ENCODE measurements around the gene TBC1D17. TPM values are rescaled to one million over a fixed set of nuclear protein-coding genes. Genes with fewer than 3 reads are reported as not detected.

The TBC1D17 gene
- total RNA-seq, 2 donors from 2014 or later, result 27.9 to 31.7 TPM

- DNase-seq (ENCODE audit: low spot score) (no peak), ATAC-seq (ENCODE audit: insufficient number of reproducible peaks, low FRiP score, low read depth) (no peak)
- H3K36me3 ChIP-seq, result peaks cover 54% of the 10 kb centered on the region
- H3K27ac ChIP-seq, result no peak overlapping the region
- H3K27me3 ChIP-seq (replicated peaks; ENCODE audit: insufficient read depth), result no peaks in the 10 kb centered on the region
- no peak overlapping the region for H3K4me3 ChIP-seq
- no peaks in the 10 kb centered on the region for H3K4me1 ChIP-seq (ENCODE audit: control insufficient read depth in 1 of 2, low read depth in 2 of 2)
- TF ChIP-seq CTCF (IDR thresholded peaks at IDR 0.05), result no peak
- no peaks in the 10 kb centered on the region for H3K9me3 ChIP-seq
Measured at GRCh38 chr19:49837425-49837824, 40.1 kb upstream of the TBC1D17 start.

GRCh38 chr19:49838885-49839588 lies 38.5 kb upstream of the TBC1D17 start:
- no peaks in the 10 kb centered on the region for H3K27me3 ChIP-seq (replicated peaks; ENCODE audit: insufficient read depth)
- H3K27ac ChIP-seq, result no peak overlapping the region
- no peak for ATAC-seq (ENCODE audit: insufficient number of reproducible peaks, low FRiP score, low read depth)
- no peaks in the 10 kb centered on the region for H3K9me3 ChIP-seq
- no peak for DNase-seq (ENCODE audit: low spot score)
- no peak overlapping the region for H3K4me3 ChIP-seq
- no peak for TF ChIP-seq CTCF (IDR thresholded peaks at IDR 0.05)
- H3K4me1 ChIP-seq (ENCODE audit: control insufficient read depth in 1 of 2, low read depth in 2 of 2), result no peaks in the 10 kb centered on the region
- peaks cover 41% of the 10 kb centered on the region for H3K36me3 ChIP-seq

- DNase-seq (ENCODE audit: low spot score), result no peak
- Histone ChIP-seq H3K27ac (no peak overlapping the region), H3K9me3 (no peaks in the 10 kb centered on the region), H3K4me1 (ENCODE audit: control insufficient read depth in 1 of 2, low read depth in 2 of 2) (no peaks in the 10 kb centered on the region), H3K36me3 (peaks cover 34% of the 10 kb centered on the region), H3K27me3 (replicated peaks; ENCODE audit: insufficient read depth) (no peaks in the 10 kb centered on the region), H3K4me3 (no peak overlapping the region)
- no peak for ATAC-seq (ENCODE audit: insufficient number of reproducible peaks, low FRiP score, low read depth)
- TF ChIP-seq CTCF (IDR thresholded peaks at IDR 0.05), result no peak
Measured at GRCh38 chr19:49839713-49840112, 37.8 kb upstream of the TBC1D17 start.

- no peaks in the 10 kb centered on the region for H3K27me3 ChIP-seq (replicated peaks; ENCODE audit: insufficient read depth)
- H3K4me1 ChIP-seq (ENCODE audit: control insufficient read depth in 1 of 2, low read depth in 2 of 2), result no peaks in the 10 kb centered on the region
- no peaks in the 10 kb centered on the region for H3K9me3 ChIP-seq
- H3K4me3 ChIP-seq, result no peak overlapping the region
- ATAC-seq (ENCODE audit: insufficient number of reproducible peaks, low FRiP score, low read depth) (no peak), DNase-seq (ENCODE audit: low spot score) (no peak)
- TF ChIP-seq CTCF (IDR thresholded peaks at IDR 0.05), result no peak
- peaks cover 28% of the 10 kb centered on the region for H3K36me3 ChIP-seq
- H3K27ac ChIP-seq, result no peak overlapping the region
Measured at GRCh38 chr19:49840321-49840720, 37.2 kb upstream of the TBC1D17 start.

- DNase-seq (ENCODE audit: low spot score) (no peak), ATAC-seq (ENCODE audit: insufficient number of reproducible peaks, low FRiP score, low read depth) (no peak)
- Histone ChIP-seq H3K27ac (no peak overlapping the region), H3K9me3 (no peaks in the 10 kb centered on the region), H3K27me3 (replicated peaks; ENCODE audit: insufficient read depth) (no peaks in the 10 kb centered on the region), H3K4me3 (no peak overlapping the region), H3K36me3 (peaks cover 24% of the 10 kb centered on the region), H3K4me1 (ENCODE audit: control insufficient read depth in 1 of 2, low read depth in 2 of 2) (no peaks in the 10 kb centered on the region)
- TF ChIP-seq CTCF (IDR thresholded peaks at IDR 0.05), result no peak
Measured at GRCh38 chr19:49840736-49841249, 36.7 kb upstream of the TBC1D17 start.

All from thoracic aorta (tissue), 2 donors.